Stimulated activated CD4-positive, alpha-beta T cell treated with anti-CD3 and anti-CD28 coated beads, Interleukin-1b, Interleukin-23, amount 100 ng/mL, for 4 hours (primary cell): Measurements from ENCODE around the gene TNIP2.
"Not testable (repeated sequence)": the region's sequence is repeated elsewhere in the genome, so short reads cannot be mapped to it uniquely, and the experiment has no call there.

Source experiments
- DNase-seq, 2 donors: peaks; one replicate each; pipeline ENCODE4 v3.0.0-alpha.2; 2020; ENCODE audit warnings: low read depth in 2 of 2

TNIP2 gene

GRCh38 chr4:2743518-2744445 is 12.4 kb downstream of the TNIP2 start:
- no peak for DNase-seq

DNA sequence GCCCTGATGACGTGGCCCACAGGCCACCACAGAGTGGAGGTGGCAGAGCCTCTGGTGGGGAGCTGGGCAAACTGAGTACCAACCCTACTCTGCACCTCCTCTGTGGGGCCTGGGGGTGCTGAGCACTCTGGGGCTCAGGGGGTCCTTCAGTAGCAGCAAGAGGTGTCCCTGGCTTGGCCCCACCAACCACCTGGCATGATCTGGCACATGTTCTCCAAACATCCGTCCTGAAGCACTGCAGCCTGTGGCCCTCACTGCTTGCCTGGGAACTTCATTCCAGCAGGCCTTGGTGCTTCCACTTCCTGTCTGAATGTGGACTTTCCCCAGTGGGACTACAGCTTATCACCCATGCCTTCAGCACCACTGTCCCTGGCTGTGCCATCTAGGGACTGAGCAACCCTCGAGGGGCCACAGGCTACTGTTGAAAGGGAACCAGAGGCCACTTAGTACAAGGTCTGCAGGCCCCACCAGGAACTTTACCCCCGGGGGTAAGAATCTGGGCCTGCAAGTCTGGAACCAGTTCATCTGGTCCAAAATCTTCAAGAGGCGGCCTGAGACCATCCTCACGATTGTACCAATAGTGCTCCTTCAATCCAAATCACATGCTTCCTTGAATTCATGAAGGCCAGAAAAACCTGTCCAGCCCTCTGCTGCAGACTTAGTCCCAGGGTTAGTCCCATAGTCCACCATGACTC is 13.2 kb downstream of the TNIP2 start:
- no peak for DNase-seq

- no peak for DNase-seq
These were observed 13.9 kb downstream of the TNIP2 start for GRCh38 chr4:2742081-2742822.

- no peak for DNase-seq
These were observed 14.5 kb downstream of the TNIP2 start for GRCh38 chr4:2741626-2742025.

- not testable (repeated sequence) for DNase-seq
These were observed 17.8 kb downstream of the TNIP2 start for GRCh38 chr4:2738296-2738695.

DNA sequence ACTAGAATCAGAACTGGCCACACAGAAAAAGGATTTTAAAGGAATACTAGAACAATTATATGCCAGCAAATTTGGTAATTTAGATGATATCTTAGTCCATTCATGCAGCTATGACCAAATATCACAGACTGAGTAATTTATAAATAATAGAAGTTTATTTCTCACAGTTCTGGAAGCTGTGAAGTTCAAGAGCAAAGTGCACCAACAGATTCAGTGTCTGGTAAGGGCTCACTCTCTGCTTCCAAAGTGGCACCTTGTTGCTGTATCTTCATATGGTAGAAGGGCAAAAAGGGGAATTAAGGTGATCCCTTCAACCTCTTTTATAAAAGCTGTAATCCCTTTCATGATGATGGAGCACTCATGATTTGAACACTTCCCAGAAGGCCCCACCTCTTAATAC is 20.3 kb downstream of the TNIP2 start:
- DNase-seq, result no peak

- no peak for DNase-seq
These were observed 21.5 kb downstream of the TNIP2 start for GRCh38 chr4:2734612-2735011.

- DNase-seq, result no peak
These were observed 22.1 kb downstream of the TNIP2 start for GRCh38 chr4:2733844-2734574.

- DNase-seq, result no peak
These were observed 22.9 kb downstream of the TNIP2 start for GRCh38 chr4:2733001-2733843.

- no peak for DNase-seq
These were observed 23.6 kb downstream of the TNIP2 start for GRCh38 chr4:2732526-2732925.

DNA sequence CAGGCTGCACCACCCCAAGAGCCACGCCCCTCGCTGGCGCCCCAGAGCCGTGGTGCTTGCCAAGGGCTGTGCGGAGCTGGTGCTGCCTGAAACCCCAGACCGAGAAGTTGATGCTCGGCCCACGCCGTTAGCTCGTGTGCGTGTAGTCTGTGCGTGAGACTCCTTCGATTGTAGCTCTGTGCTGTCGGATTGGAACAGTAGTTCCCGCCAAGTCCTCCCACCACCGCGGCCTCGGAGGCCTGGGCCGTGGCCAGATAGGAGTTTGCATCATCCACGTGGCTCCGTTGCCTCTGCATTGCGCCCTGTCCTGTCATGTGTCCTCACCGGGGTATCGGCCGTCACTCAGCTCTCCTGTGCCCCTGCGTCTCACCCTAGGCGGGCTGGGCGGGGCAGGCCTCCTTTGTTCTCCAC is 24.2 kb downstream of the TNIP2 start:
- DNase-seq, result no peak

GRCh38 chr4:2729533-2729875 is 26.6 kb downstream of the TNIP2 start:
- no peak for DNase-seq

GRCh38 chr4:2728806-2729532 is 27.2 kb downstream of the TNIP2 start:
- no peak for DNase-seq

GRCh38 chr4:2728221-2728620 is 27.9 kb downstream of the TNIP2 start:
- no peak for DNase-seq

- not testable (repeated sequence) for DNase-seq
These were observed 29.3 kb downstream of the TNIP2 start for GRCh38 chr4:2726881-2727280.

GRCh38 chr4:2725380-2725779 is 30.8 kb downstream of the TNIP2 start:
- no peak for DNase-seq

DNA sequence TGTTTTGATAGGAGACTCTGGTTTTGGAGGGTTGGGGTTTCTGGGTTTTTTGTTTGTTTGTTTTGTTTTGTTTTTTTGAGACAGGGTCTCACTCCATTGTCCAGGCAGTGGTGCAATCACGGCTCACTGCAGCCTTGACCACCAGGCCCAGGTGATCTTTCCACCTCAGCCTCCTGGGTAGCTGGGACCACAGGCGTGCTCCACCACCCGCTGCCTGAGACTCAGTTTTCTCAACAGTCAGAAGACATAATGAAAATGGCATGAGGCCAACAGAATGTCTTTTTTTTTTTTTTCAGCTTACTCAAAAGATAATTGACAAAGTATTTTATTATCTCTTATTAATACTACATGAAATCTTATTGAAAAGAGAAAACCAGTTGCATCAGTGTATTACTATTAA is 32.4 kb downstream of the TNIP2 start:
- DNase-seq, result no peak

GRCh38 chr4:2722033-2722432 is 34.1 kb downstream of the TNIP2 start:
- DNase-seq, result no peak

DNA sequence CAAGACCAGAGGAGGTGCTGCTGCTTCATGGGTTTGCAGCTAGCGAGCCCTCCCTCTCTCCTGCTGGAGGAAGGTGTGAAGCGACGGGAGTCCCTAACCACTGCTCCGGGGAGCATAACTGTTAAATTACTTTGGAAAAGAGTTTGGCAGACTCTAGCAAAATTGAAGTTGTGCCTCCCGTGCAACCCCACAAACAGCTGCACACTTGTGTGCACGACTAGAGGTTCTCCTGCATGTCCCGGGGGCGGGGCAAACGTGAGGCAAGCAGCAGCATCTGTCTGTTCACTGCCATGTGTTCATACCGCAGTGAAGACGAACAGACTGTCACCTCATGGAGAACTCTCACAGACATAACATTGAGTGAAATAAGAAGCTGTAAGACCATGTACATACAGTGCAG is 34.5 kb downstream of the TNIP2 start:
- DNase-seq, result no peak

GRCh38 chr4:2716236-2716635 is 39.9 kb downstream of the TNIP2 start:
- no peak for DNase-seq
